ENCODE results near the gene DNAJB13. TPM values are rescaled to one million over a fixed set of nuclear protein-coding genes. Genes with fewer than 3 reads are reported as not detected.

DNAJB13 gene
- total and polyA plus RNA-seq, 2 of the 13 experiments (the other 11 are each of a cell fraction or from before 2014, with no cell fraction given): 2.3 TPM; not detected in 1

GRCh38 chr11:74007691-74008372 is 57.0 kb downstream of the DNAJB13 start (continued):
- TF ChIP-seq ZNF121 (CRISPR knock-in tag; IDR thresholded peaks at IDR 0.05) (no peak), RERE (CRISPR knock-in tag; IDR thresholded peaks at IDR 0.05; ENCODE audit: low read depth) (no peak), ZNF33A (CRISPR knock-in tag; IDR thresholded peaks at IDR 0.05; ENCODE audit: borderline replicate concordance) (no peak)

- no peaks in the 10 kb centered on the region for H3K9me3 ChIP-seq (ENCODE audit: low read length)
- H3K27ac ChIP-seq (ENCODE audit: extremely low read length, insufficient read depth, low read length): no peak within 1 kb of the TSS
- H2AFZ ChIP-seq (ENCODE audit: low read length): no peak within 1 kb of the TSS
- no peaks in the 10 kb centered on the region for H4K20me1 ChIP-seq (ENCODE audit: insufficient read depth, low read length)
- ChIA-PET POLR2A (no interaction called here), CTCF (ENCODE audit: low intra/inter-chr PET ratio, low total read pairs) (no interaction called here)
- no peak for FAIRE-seq
- BruUV-seq (replicated peaks): no TSS peak
- no peak within 1 kb of the TSS for H3K9ac ChIP-seq (ENCODE audit: insufficient read depth, low read depth, low read length)
- peak; percentile 33; the same call in 2 of the 3 replicates for ATAC-seq
- H3K36me3 ChIP-seq (replicated peaks in 1 of 2; ENCODE audit: control insufficient read depth in 1 of 2, insufficient read depth in 2 of 2, low read length in 2 of 2): no peaks in the 10 kb centered on the region
- DNase-seq (ENCODE audit: low spot score): no peak
- no peak for TF ChIP-seq MEIS1 (CRISPR knock-in tag; IDR thresholded peaks at IDR 0.05; ENCODE audit: borderline replicate concordance)
- peak; percentile 67; the same call in 1 of the 2 replicates for TF ChIP-seq ZKSCAN5 (CRISPR knock-in tag; IDR thresholded peaks at IDR 0.05)
- H3K79me2 ChIP-seq (ENCODE audit: insufficient read depth, low read length): no peaks in the 10 kb centered on the region
- WGBS (ENCODE audit: low lambda C conversion rate): 69% methylated on average over 5 of the region's 9 CpGs
- no peak within 1 kb of the TSS for H3K4me3 ChIP-seq (replicated peaks in 1 of 3; ENCODE audit: insufficient read depth in 1 of 3, low read depth in 2 of 3, low read length in 3 of 3)
- no peak within 1 kb of the TSS for H3K4me2 ChIP-seq (ENCODE audit: low read depth, low read length)
- peaks cover 33% of the 10 kb centered on the region for H3K4me1 ChIP-seq (ENCODE audit: insufficient read depth, low read length)
- intact Hi-C loops (cut with micrococcal nuclease; ENCODE audit: unreplicated experiment): no loop called here
- in situ Hi-C loops (cut with HindIII; ENCODE audit: extremely low pct_ligation_motif_present, low pct_unique_long_range_greater_than_20kb): no loop called here
- no peaks in the 10 kb centered on the region for H3K27me3 ChIP-seq (ENCODE audit: control insufficient read depth in 1 of 2, insufficient read depth in 2 of 2, low read length in 2 of 2)
Measured at GRCh38 chr11:74008373-74009229, 57.8 kb downstream of the DNAJB13 start, which contains the start of gene UCP3. UCP3 (minus strand) TSS chr11:74009085; CDS start chr11:74007042, 2,043 bp downstream.

Data from HepG2 (cell line).